B cell (primary cell): ENCODE results near the gene MGMT. TPM values are rescaled to one million over a fixed set of nuclear protein-coding genes. Genes with fewer than 3 reads are reported as not detected.

Experiments
- ATAC-seq: fragments of 200-7000 bp; cut with Tn5 transposase; one replicate; pipeline ENCODE4 v1.10.0; 2021; ENCODE audit warnings: low read depth, mild to moderate bottlenecking, moderate number of reproducible peaks, moderate library complexity
- CTCF ChIA-PET: fragments of 350-600 bp; sonication (Branson Sonifier 250); formaldehyde crosslinking; loops from one replicate; lab custom pipeline; 2021; ENCODE audit warnings: antibody characterized with exemption, inconsistent platforms; lab: Charles Lee
- POLR2A ChIA-PET: fragments of 350-600 bp; sonication (Branson Sonifier 250); formaldehyde crosslinking; loops from one replicate; lab custom pipeline; 2021; ENCODE audit warnings: antibody characterized with exemption; lab: Charles Lee
- DNase-seq: peaks from one replicate; pipeline ENCODE4 v3.0.0; 2013
- H2AFZ ChIP-seq: 2 replicates; pipeline ENCODE4 v1.6.1; 2012; ENCODE audit warnings: mild to moderate bottlenecking, low read depth, low read length; ENCODE audit not compliant: insufficient read depth, poor library complexity, severe bottlenecking
- H3K27ac ChIP-seq, 2 donors: 1 replicate in 1 of 2; 2 replicates in 1 of 2; pipeline ENCODE4 v1.5.1; 2012 to 2013; ENCODE audit warnings: low read length in 2 of 2, mild to moderate bottlenecking in 2 of 2, moderate library complexity in 1 of 2
- H3K27me3 ChIP-seq, 4 experiments: fragments of 200-600 bp in 1 of 4; sonication (generic) in 1 of 4; replicated peaks in 1 of 4; 1 replicate in 2 of 4; 2 replicates in 2 of 4; pipeline versions ENCODE4 v1.6.1 to v1.7.0; 2013 to 2016; ENCODE audit warnings: low read length in 3 of 4, mild to moderate bottlenecking in 2 of 4, mixed read lengths in 1 of 4, moderate library complexity in 1 of 4; ENCODE audit not compliant: insufficient read depth in 4 of 4, control insufficient read depth in 3 of 4; ENCODE audit errors: control extremely low read depth in 1 of 4
- H3K36me3 ChIP-seq, 2 experiments: replicated peaks in 1 of 2; 1 replicate in 1 of 2; 2 replicates in 1 of 2; pipeline versions ENCODE4 v1.6.1 to v1.7.1; 2013; ENCODE audit warnings: low read length in 1 of 2; ENCODE audit not compliant: insufficient read depth in 2 of 2, control insufficient read depth in 1 of 2; ENCODE audit errors: control extremely low read depth in 1 of 2, extremely low read depth in 1 of 2
- H3K4me1 ChIP-seq, 2 donors: fragments of 200-600 bp in 1 of 2; sonication (generic) in 1 of 2; 1 replicate in 1 of 2; 2 replicates in 1 of 2; pipeline versions ENCODE4 v1.5.1 to v1.6.1; 2013 to 2017; ENCODE audit warnings: low read length in 2 of 2; ENCODE audit not compliant: control insufficient read depth in 2 of 2, insufficient read depth in 2 of 2
- H3K4me2 ChIP-seq: replicated peaks from 2 replicates; pipeline ENCODE3; 2012; ENCODE audit warnings: mild to moderate bottlenecking, low read depth, low read length; ENCODE audit not compliant: poor library complexity, severe bottlenecking
- H3K4me3 ChIP-seq, 5 experiments: fragments of 200-600 bp in 1 of 5; sonication (generic) in 1 of 5; 1 replicate in 3 of 5; 2 replicates in 2 of 5; pipeline versions ENCODE4 v1.5.1 to v1.7.0; 2011 to 2016; ENCODE audit warnings: low read length in 4 of 5, mild to moderate bottlenecking in 4 of 5, low read depth in 2 of 5, control low read depth in 1 of 5, moderate library complexity in 1 of 5; ENCODE audit not compliant: insufficient read depth in 1 of 5; ENCODE audit errors: control extremely low read depth in 1 of 5, extremely low read depth in 1 of 5
- H3K79me2 ChIP-seq: fragments of 200-600 bp; sonication (generic); one replicate; pipeline ENCODE4 v1.6.0; 2016; ENCODE audit warnings: low read length; ENCODE audit not compliant: control insufficient read depth, insufficient read depth
- H3K9ac ChIP-seq: fragments of 200-600 bp; sonication (generic); 2 replicates; pipeline ENCODE4 v1.6.1; 2017; ENCODE audit warnings: mild to moderate bottlenecking, low read length, moderate library complexity
- H3K9me3 ChIP-seq, 3 donors: one replicate each; pipeline versions ENCODE4 v1.6.1 to v1.7.1; 2013; ENCODE audit warnings: low read length in 2 of 3; ENCODE audit not compliant: control insufficient read depth in 2 of 3, insufficient read depth in 1 of 3; ENCODE audit errors: control extremely low read depth in 1 of 3
- H4K20me1 ChIP-seq: 2 replicates; pipeline ENCODE4 v1.6.0; 2012; ENCODE audit warnings: mild to moderate bottlenecking, low read length; ENCODE audit not compliant: insufficient read depth, control insufficient read depth, poor library complexity, severe bottlenecking
- H3K27ac Mint-ChIP-seq: one replicate; pipeline ENCODE4 v1.8.0; 2021; ENCODE audit warnings: mixed read lengths
- H3K27me3 Mint-ChIP-seq: one replicate; pipeline ENCODE4 v1.8.0; 2021; ENCODE audit warnings: mixed read lengths
- H3K4me1 Mint-ChIP-seq: one replicate; pipeline ENCODE4 v1.8.0; 2021; ENCODE audit warnings: mixed read lengths
- H3K4me3 Mint-ChIP-seq: one replicate; pipeline ENCODE4 v1.8.0; 2021; ENCODE audit warnings: mixed read lengths
- H3K9me3 Mint-ChIP-seq: one replicate; pipeline ENCODE4 v1.8.0; 2022; ENCODE audit warnings: mixed read lengths; ENCODE audit not compliant: insufficient read depth
- EZH2 ChIP-seq: IDR thresholded peaks from 2 replicates; pipeline ENCODE4 v1.6.1; 2012; ENCODE audit warnings: borderline replicate concordance, low read depth, mild to moderate bottlenecking, moderate library complexity, low read length; ENCODE audit not compliant: insufficient read depth, poor library complexity, severe bottlenecking
- WGBS: methylation state at CpG from one replicate; pipeline ENCODE4 v1.1.5; 2013; ENCODE audit warnings: missing lambda C conversion rate; ENCODE audit not compliant: insufficient coverage; 5-methylcytosine and 5-hydroxymethylcytosine counted together
- intact Hi-C: fragments of 100-400 bp; cut with micrococcal nuclease; formaldehyde crosslinking; loops from one replicate; pipeline ENCODE4 v1.10.0; 2022
- polyA plus RNA-seq: library from polyadenylated mRNA; depleted of rRNA; stranded (reverse); fragments of >200 nt; gene quantifications from 2 replicates; pipeline ENCODE4 v1.2.3, GENCODE V29; 2012
- total RNA-seq, 2 donors: library from RNA; stranded (reverse); fragments of 120-200 nt in 1 of 2; gene quantifications; 1 replicate in 1 of 2; 2 replicates in 1 of 2; pipeline versions ENCODE4 v1.2.3 to v1.2.4, GENCODE V29; 2013 to 2022
- TF ChIP-seq, protein P1 (sequence below): fragments of 200-600 bp; IDR thresholded peaks from one replicate; pipeline ENCODE4 v1.8.0; 2022; ENCODE audit warnings: antibody characterized with exemption, mild to moderate bottlenecking

Gene MGMT
- total and polyA plus RNA-seq, 2 donors (not counting 1 experiment from before 2014, with no cell fraction given), result 16.6 to 87.7 TPM

DNA sequence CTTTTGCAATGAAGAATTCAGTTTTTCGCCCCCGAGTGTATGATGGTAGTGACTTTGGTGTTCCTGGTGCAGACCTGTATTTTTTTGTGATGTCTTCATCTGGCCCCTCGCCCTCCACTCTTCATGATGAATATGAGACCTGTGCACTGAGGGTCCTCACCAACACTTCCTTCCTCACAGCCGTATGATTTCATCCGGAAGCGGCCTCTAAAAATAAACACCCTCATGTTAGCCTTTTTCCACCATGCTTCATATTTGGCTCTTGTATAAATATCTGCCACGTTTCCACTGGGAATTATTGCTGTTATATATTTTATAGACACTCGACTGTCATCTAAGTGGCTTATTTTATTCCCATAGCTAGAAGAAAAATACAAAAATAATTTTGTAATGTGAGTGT lies 160.4 kb downstream of the MGMT start:
- H3K9ac ChIP-seq, result no peak overlapping the region
- Mint-ChIP-seq H3K4me1 (peaks cover 15% of the 10 kb centered on the region), H3K4me3 (peak overlapping the region; percentile 5), H3K27ac (no peak overlapping the region), H3K9me3 (peaks cover under 1% of the 10 kb centered on the region), H3K27me3 (no peaks in the 10 kb centered on the region)
- ChIA-PET POLR2A (no interaction called here), CTCF (interaction anchor here (0.6 kb wide), 1 partner anchor 27 kb away, joined by 3 read pairs; no protein-coding TSS in a partner anchor)
- peaks cover 7% of the 10 kb centered on the region for H4K20me1 ChIP-seq
- DNase-seq, result no peak
- H3K36me3 ChIP-seq, result no peaks in the 10 kb centered on the region
- H2AFZ ChIP-seq, result no peak overlapping the region
- no peak overlapping the region for H3K4me2 ChIP-seq
- no peak for TF ChIP-seq EZH2
- TF ChIP-seq, protein P1, sequence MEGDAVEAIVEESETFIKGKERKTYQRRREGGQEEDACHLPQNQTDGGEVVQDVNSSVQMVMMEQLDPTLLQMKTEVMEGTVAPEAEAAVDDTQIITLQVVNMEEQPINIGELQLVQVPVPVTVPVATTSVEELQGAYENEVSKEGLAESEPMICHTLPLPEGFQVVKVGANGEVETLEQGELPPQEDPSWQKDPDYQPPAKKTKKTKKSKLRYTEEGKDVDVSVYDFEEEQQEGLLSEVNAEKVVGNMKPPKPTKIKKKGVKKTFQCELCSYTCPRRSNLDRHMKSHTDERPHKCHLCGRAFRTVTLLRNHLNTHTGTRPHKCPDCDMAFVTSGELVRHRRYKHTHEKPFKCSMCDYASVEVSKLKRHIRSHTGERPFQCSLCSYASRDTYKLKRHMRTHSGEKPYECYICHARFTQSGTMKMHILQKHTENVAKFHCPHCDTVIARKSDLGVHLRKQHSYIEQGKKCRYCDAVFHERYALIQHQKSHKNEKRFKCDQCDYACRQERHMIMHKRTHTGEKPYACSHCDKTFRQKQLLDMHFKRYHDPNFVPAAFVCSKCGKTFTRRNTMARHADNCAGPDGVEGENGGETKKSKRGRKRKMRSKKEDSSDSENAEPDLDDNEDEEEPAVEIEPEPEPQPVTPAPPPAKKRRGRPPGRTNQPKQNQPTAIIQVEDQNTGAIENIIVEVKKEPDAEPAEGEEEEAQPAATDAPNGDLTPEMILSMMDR, result no peak
- no peak for ATAC-seq
- H3K27ac ChIP-seq, result no peak overlapping the region
- 18% methylated on average over 2 of the region's 8 CpGs for WGBS
- no peaks in the 10 kb centered on the region for H3K79me2 ChIP-seq
- peaks cover 8 to 9% of the 10 kb centered on the region in 2 donors for H3K4me1 ChIP-seq
- peaks cover 0 to 19% (median 3%) of the 10 kb centered on the region in 3 donors for H3K9me3 ChIP-seq
- H3K27me3 ChIP-seq, result no peaks in the 10 kb centered on the region
- intact Hi-C loops, result no loop called here
- no peak overlapping the region for H3K4me3 ChIP-seq

GRCh38 chr10:129628823-129629222 lies 161.8 kb downstream of the MGMT start:
- H3K4me3 ChIP-seq, result no peak overlapping the region
- Mint-ChIP-seq H3K9me3 (peaks cover 4% of the 10 kb centered on the region), H3K4me1 (peaks cover 15% of the 10 kb centered on the region), H3K4me3 (no peak overlapping the region), H3K27ac (no peak overlapping the region), H3K27me3 (no peaks in the 10 kb centered on the region)
- DNase-seq (no peak), ATAC-seq (no peak)
- no peak overlapping the region for H3K4me2 ChIP-seq
- no peak overlapping the region for H2AFZ ChIP-seq
- POLR2A ChIA-PET, result no interaction called here
- CTCF ChIA-PET, result no interaction called here
- H3K27ac ChIP-seq, result no peak overlapping the region
- no peaks in the 10 kb centered on the region for H3K36me3 ChIP-seq
- TF ChIP-seq, protein P1, result no peak
- TF ChIP-seq EZH2, result no peak
- H3K79me2 ChIP-seq, result no peaks in the 10 kb centered on the region
- 90% methylated on average over 4 of the region's 9 CpGs for WGBS
- H3K9me3 ChIP-seq, result peaks cover 1 to 20% (median 6%) of the 10 kb centered on the region in 3 donors
- no peaks in the 10 kb centered on the region for H3K27me3 ChIP-seq
- H3K4me1 ChIP-seq, result peaks cover 8 to 9% of the 10 kb centered on the region in 2 donors
- H4K20me1 ChIP-seq, result peaks cover 4% of the 10 kb centered on the region
- no peak overlapping the region for H3K9ac ChIP-seq
- intact Hi-C loops, result no loop called here
